Measurements from ENCODE around the gene ACP6.

GRCh38 chr1:147608596-147608995 is 61.7 kb downstream of the ACP6 start:
- TF ChIP-seq, protein P1, sequence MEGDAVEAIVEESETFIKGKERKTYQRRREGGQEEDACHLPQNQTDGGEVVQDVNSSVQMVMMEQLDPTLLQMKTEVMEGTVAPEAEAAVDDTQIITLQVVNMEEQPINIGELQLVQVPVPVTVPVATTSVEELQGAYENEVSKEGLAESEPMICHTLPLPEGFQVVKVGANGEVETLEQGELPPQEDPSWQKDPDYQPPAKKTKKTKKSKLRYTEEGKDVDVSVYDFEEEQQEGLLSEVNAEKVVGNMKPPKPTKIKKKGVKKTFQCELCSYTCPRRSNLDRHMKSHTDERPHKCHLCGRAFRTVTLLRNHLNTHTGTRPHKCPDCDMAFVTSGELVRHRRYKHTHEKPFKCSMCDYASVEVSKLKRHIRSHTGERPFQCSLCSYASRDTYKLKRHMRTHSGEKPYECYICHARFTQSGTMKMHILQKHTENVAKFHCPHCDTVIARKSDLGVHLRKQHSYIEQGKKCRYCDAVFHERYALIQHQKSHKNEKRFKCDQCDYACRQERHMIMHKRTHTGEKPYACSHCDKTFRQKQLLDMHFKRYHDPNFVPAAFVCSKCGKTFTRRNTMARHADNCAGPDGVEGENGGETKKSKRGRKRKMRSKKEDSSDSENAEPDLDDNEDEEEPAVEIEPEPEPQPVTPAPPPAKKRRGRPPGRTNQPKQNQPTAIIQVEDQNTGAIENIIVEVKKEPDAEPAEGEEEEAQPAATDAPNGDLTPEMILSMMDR (IDR thresholded peaks at IDR 0.05; ENCODE audit: low read depth, low read length) = no peak
- no peak for TF ChIP-seq POLR2A (IDR thresholded peaks at IDR 0.05; ENCODE audit: extremely low read depth, insufficient read length)
- no peak for TF ChIP-seq MAX (IDR thresholded peaks at IDR 0.05; ENCODE audit: low read depth, low read length)
